HG02884 (cell line): ENCODE results near the gene NCK1.
"Not testable (repeated sequence)": the region's sequence is repeated elsewhere in the genome, so short reads cannot be mapped to it uniquely, and the experiment has no call there.

ENCODE experiments used
- ATAC-seq: cut with Tn5 transposase; IDR thresholded peaks from one replicate; pipeline ENCODE4 v1.9.1; 2021; ENCODE audit warnings: mild to moderate bottlenecking, moderate library complexity; ENCODE audit not compliant: unreplicated experiment

Gene NCK1

DNA sequence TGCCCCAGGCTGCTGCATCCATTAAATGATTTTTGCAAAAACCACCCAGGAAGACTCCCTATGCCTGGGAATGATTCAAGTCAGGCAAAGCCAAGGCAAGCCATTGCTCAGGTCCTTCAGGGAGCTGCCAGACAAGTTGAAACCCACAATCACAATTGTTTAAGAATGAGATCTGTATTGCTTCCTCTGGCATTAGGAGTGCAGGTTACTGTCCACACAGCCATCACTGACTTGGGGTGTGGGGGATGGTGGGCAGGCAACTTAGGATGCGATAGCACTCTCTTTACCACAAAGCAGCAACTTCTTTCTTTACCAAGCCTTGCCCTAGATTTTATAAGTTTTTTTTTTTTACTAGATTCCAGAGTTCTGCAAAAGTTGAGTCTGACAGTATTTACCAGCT lies 80.8 kb downstream of the NCK1 start:
- ATAC-seq, result no peak

DNA sequence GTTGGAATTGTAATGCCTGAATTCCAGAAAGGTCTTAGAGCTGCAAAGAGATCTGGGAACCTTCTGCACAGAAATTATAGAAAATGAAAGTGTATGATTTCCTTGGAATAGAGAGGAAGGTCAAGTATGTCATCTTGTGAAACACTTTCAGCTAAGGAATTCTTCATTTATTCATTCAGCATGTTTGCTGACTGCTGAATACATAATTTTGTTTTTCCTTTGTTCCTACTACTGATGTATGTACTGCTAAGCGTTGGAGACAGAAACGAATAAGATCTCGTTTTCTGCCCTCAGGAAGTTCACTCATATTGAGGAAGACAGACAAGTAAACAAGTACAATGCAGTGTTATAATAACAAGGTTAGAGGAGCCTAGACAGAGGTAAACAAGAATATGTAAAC lies 81.4 kb downstream of the NCK1 start:
- ATAC-seq, result no peak

DNA sequence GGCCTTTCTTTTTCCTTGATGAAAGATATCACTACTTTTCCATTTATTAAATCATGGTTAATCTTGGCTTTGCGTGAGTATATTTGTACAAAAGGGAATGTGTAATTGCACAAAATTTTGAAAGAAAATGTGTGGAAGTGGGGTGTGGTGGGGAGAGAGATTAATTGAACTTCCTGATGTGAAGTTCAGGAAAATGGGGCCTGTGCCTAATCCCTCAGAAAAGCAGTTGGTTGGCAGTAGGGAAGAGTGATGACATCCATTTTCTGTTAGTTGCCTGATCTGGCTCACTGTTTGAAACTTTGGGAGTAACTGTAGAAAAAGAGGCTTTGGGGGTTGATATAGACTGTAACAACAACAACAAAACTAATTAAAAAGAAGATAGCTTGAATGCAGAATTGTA lies 85.0 kb downstream of the NCK1 start:
- ATAC-seq, result no peak

DNA sequence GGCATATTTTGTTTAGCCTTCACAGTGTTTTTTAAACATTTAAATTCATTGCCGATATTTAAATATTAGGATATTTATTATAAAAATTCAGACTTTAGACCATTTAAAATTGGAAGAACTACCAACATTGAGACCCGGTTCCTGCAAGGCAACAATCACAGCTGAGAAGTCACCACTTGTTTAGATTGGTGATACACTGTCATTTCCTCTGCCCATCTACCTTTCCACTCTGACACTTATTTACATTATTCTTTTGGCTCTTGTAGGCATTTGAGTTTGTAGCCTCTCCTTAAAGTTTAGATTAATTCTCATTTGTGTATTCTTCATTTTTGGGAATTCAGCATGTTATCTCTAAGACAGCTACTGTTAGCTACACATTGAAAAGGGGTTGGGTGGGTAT lies 85.5 kb downstream of the NCK1 start:
- no peak for ATAC-seq

DNA sequence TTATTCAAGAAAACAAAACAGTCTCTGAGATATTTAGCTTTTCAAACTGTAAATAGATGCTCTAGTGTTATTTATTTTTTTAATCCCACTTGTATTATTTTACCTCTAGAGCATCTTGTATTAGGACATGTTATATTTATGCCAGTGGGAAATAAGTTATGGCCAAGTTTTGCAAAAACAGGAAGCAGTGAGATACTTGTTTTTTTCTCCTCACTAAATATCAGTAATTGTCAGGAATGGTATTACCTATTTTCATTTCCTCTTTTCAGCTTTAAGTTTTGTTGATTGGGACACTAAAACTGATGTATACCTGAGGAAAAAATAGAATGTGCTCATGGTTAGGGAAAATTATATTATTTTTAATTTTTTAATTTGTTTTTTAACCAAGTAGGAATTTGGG lies 87.1 kb downstream of the NCK1 start:
- no peak for ATAC-seq

DNA sequence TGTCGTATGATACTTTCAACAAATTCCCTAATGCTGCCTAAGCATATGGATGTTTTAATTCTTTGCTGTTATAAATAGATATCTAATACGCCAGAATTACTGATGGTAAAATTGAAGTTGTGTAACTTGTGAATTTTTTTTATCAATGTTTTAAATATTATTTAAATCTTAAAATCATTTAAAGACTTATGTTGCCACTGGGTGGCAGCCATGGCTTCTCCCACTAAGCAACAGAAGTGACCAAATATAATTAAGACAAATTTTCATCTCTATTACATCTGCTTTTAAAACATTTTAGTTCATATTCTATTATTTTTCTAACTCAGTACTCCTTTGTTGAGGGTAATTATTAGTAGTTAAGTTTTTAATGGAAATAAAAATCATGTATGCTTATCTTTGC lies 87.7 kb downstream of the NCK1 start:
- no peak for ATAC-seq

DNA sequence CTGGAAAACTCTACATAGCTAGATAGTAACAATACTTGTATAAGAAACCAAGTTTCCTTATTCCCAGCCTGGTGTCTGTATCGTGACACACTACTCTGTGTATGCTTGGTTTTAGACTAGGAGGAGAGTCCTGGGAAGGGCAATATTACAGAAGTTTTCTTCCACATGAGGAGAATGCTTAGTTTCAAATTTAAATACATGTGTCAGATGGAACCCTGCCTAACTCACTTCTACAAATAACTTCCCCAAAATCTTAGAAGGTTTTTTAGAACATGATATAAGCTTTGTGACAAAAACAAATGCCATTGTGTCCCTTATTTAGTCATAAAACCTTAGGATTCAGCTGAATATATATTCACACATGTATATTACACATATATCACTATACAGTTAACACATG lies 88.6 kb downstream of the NCK1 start:
- no peak for ATAC-seq

DNA sequence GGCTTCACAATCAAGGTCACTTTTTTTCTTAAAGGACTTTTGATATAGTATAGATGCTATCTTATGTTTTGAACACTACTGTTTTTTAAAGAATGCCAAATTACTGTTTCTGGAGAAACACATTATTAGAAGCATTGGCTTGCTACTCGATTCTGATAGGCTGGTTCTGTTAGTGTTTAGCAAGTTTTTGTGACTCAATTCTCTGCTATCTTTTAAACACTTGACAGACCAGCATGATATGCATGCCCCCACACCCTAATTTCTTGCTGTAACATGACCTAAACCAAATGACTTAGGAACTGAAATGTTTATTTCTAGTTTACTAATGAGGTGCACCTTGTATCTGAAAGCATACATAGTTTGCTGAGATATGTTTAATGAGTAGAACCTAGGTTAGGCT lies 90.3 kb downstream of the NCK1 start:
- no peak for ATAC-seq

DNA sequence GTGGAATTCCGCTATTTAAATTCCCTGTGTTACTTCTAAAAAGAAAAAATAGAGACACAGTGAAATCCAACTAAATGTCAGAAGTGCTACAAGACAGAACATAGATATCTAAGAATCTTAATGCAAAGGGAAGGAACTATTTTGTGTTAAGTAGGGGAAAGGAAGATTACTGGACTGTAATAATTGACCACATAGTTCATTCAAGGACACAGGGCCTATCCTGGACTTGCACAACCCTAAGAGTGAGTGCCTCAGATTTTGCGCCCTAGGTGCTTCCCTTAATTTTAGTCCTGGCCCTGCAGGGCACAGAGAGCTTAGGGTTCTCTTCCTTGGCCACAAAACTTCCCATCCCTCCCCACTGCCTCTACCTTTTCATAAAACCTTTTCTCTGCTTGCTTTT lies 92.2 kb downstream of the NCK1 start:
- ATAC-seq, result no peak

DNA sequence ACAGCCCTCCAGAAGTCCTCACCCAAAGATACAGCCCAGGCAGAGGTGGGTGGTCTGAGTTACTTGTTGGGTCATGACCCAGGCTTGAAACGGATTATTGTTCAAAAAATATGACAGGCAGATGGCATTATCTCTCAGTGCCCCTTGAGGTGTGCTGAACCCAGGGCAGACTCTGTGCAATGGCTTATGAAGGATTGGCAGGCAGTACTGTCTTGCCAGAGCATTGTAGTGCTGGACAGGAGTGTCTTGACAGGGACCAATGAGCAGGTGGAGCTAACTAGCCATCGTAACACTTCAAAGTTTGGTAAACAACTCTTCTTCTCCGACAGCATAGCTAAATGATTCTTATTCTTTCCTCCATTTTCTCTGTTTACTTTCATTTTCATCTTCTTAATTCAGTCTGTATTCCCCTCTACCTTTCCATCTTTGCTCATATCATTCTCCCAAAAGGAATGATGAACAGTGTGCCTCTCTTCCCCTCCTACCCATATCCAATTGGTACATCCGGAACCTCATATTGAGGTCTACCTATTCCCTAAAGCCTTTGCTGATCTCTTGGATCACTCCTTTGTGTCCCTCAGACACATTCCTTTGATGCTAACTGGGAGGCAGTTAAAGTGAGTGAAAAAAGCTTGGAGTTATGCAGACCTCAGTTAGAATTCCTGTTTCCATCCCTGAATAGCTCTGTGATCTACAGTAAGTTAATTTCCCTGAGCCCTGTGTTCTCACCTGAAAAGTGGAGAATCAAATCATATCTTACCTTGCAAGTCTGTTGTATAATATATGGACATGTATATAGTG lies 93.2 kb downstream of the NCK1 start:
- ATAC-seq, result no peak

DNA sequence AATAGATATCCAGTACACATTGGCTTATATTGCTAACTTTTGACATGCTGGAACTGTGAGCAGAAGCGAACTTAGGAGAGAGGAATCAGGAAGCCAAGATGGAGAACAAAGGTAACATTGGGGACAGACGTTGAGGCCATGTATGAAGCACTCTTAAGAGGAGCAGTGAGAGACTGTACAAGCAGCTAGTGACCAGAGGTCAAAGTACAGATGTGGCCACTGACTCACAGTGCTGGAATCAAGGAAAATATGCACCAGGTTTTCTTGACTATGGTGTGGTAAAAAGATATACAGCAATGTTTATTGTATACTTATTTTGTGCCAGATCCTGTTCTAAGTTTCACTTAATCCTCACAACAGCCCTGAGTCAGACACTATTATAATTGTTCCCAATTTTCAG lies 93.8 kb downstream of the NCK1 start:
- no peak for ATAC-seq

DNA sequence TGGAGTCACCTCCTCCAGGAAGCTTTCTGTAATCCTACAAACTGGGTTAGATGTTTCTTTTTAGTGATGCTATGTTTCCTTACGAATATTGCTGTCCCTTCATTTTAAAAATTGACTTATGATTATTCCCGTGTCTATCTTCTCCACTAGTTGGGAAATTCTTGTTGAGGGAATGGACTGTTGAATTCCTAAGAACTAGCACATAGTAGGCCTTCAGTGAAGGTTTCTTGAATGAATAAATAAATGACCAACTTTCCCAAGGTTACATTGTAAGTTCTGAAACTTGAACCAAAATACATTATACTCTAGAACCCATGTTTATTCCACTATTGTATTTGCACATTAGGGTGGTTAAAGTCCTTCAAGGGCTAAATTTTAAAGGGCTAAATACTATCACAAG lies 95.0 kb downstream of the NCK1 start:
- ATAC-seq, result no peak

DNA sequence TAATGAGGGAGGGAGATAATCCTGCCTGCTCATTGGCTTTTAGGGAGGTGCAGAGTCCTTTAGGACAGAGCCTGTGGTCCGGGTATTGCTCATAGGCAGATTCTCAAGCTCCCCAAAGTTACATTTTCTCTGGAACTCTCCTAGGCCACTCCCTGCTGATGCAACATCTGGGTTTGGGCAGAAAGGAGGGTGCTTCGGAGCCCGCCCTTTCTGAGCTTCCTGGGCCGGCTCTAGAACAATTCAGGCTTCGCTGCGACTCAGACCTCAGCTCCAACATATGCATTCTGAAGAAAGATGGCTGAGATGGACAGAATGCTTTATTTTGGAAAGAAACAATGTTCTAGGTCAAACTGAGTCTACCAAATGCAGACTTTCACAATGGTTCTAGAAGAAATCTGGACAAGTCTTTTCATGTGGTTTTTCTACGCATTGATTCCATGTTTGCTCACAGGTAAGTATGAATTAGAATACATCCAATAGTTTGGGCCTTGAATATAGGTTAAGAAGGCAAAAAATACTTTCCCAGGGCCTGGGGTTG lies 95.8 kb downstream of the NCK1 start, which contains the start of gene IL20RB:
Gene IL20RB (plus strand): TSS at position 233 of the 538 bp plus-strand sequence. CDS start 131 bp downstream, at position 364.
- ATAC-seq, result no peak

DNA sequence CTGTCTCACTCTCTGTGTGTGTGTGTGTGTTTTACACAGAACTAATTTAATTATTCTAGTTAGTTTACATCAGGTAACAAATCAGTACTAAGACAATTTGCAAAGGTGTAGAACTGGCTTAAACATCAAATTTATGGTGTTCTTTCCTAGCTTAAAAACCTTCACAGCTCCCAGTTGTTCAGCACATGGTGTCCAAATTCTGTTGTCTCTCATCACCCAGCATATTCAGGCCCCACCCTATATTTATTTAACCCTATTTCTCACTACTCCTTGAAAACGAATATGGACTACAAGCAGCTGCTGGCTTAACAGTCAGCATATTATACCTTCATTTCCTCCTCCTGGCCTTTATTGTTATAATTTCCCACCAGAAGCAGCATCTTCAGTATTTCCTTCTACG lies 96.9 kb downstream of the NCK1 start:
- no peak for ATAC-seq

DNA sequence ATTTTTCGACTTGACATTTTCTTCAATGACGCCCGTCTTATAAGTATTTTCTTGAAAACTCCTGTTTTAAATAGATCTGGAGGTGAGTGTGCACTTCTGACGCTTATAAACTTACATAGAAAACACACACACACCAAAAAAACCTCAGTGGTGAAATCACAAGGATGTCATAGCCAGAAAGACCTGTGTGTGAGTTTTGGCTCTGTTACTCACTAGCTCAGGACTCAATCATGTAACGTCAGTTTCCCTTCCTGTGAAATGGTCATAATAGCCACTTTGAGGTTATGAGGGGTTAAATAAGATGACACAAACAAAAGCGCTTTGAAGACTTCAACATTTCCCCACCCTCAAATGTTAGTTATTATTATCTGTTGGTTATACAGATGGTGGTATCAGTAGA lies 97.6 kb downstream of the NCK1 start:
- ATAC-seq, result no peak

DNA sequence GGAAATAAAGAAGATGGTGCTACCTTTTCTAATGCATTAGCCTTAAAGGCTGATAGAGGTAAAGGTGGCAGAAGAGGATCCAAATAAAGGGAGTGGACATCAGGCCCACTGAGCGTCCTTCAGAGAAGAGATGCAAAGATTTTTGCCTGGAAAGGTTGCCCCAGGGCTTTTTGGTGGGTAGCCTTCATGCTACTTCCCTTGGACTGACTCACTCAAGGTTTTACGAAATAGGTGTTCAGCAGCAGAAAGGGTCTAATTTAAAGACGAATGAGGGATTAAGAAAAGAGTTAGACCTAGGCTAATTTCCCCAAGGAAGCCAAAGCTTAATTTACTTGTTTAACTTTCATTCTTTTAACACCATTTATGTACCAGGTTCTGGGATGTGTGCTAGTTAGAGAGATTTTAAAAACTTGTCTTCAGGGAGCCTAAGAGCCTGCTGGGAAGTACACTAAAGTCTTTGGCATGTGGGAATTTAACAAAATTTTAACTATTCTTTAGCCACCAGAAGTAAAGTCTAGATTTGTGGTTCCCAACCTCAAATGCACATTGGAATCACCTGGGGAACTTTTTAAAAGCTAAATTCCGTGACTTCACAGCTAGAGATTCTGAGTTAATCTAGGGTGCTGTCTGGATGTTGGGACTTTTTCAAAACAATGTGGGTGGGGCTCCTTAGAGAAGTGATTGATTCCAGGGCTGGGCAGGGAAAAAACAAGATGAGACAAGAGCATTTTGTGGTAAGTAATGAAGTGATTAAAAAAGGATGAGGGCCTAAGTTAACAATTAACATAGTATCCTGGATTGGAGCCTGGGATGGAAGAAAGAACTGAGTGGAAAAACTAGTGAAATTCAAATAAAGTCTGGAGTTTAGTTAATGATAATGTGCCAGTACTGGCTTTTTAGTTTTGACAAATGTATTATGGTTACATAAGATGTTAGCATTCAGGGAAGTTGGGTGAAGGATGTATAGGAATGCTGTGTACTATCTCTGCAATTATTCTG lies 99.1 kb downstream of the NCK1 start:
- no peak for ATAC-seq

DNA sequence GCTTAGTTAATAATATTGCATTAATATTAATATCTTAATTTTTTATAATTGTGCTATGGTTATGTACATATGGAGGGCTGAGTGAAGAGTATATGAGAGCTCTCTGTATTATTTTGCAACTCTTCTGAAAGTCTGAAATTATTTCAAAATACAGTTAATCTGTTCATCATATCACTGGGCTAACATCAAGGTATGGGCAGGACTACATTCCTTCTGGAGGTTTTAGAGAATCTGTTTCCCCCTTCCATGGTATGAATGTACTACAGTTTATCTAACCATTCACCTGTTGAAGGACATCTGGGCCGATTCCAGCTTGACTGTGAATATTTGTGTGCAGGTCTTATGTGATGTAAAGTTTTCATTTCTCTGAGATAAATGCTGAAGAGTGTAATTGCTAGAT lies 100.9 kb downstream of the NCK1 start:
- ATAC-seq, result no peak

DNA sequence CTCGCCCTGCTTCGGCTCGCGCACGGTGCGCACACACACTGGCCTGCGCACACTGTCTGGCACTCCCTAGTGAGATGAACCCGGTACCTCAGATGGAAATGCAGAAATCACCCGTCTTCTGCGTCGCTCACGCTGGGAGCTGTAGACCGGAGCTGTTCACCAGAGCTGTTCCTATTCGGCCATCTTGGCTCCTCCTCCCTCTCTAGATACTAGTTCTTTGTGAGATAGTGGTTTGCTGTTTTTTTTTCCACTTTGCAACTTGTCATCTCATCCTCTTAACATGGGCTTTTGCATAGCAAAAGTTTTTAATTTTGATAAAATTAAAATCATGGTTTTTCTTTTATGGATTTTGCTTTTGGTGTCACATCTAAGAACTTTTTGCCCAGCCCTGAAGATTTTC lies 107.5 kb downstream of the NCK1 start:
- ATAC-seq, result not testable (repeated sequence)

DNA sequence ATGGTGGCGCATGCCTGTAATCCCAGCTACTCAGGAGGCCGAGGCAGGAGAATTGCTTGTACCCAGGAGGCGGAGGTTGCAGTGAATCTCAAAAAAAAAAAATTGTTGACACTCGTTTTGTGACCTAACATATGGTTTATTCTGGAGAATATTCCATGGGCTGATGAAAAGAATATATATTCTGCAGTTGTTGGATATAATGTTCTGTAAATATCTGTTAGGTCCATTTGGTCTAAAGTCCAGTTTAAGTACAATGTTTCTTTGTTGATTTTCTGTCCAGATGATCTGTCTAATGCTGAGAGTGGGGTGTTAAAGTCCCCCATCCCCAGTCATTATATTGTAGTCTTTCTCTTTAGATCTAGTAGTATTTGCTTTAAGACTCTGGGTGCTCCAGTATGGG lies 111.3 kb downstream of the NCK1 start:
- ATAC-seq, result no peak

DNA sequence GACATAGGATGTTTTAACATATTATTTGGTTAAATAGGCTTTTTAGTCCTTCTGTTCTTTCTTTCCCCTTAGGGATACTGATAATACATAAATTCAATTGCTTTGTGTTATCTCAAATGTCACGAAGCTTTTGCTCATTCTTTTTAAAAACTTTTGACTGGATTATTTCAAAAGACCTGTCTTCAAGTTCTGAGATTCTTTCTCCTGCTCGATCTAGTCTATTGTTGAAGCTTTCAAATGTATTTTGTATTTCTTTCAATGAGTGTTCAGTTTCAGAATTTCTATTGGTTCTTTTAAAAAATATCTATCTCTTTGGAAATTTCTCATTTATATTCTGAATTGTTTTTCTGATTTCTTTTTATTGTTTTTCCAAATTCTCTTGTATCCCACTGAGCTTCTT lies 112.7 kb downstream of the NCK1 start:
- no peak for ATAC-seq

DNA sequence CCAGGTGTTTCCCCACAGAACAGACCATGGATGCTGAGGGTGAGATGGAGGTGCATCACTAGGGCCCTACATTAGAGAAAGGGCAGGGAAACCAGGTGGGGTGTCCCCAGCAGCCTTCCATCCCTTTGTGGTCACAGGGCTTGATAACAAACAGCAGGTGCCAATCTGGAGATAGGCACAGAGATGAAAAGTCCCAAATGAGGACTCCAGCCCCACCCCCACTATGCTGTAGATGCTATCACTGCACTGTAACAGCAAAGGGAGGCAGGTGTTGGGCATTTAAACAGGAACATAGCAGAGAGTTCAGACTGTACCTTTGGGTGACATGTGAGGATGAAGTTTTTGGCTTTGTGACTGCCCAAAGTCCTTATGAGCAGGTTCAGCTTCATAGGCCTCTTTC lies 117.2 kb downstream of the NCK1 start:
- ATAC-seq, result no peak

DNA sequence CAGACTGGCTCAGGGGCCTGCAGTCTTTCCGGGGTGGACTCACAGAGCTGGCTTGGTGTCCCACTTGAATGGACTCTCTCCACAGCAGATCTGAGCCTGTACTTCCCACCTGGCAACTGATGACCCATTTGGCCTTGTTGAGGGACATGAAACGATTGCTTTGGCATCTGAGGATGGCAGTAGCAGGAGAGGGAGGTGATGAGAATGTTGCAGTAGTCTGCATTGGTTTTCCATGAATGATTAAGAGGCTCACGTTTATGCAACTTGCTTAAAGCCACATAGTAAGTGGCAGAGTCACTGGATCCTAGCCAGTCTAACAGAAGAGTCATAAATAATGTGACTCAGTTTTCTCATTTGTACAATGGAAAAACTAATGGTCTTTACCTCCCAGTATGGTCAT lies 117.7 kb downstream of the NCK1 start:
- no peak for ATAC-seq
